Measurements from ENCODE around the gene BCL6B. TPM values are rescaled to one million over a fixed set of nuclear protein-coding genes. Genes with fewer than 3 reads are reported as not detected.

Gene BCL6B
- total RNA-seq, 2 experiments from 2014 or later: 1.2 to 2.4 TPM

DNA sequence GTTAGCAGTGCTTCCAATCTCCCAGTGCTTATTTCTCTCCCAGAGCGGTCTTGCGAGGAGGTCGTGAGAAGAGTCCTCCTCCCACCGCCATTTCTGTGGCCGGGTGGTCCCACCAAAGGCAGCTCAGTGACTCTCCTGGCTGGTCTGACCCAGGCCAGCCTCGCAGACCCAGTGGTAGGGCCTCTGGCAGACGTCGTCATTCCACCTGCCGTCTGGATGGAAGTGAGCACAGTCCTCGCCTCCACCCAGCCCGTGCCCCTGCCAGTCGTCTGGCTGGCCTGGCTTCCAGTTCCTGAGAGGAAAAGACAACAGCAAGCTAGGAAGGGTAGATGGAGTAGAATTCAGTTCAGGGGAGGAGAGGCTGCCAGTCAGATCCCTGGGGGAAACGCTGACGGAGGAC, 52.1 kb downstream of the BCL6B start:
- DNase-seq (no peak), ATAC-seq (no peak)
- H3K4me1 Mint-ChIP-seq (ENCODE audit: low read depth): no peaks in the 10 kb centered on the region
- POLR2A ChIA-PET: interaction anchor here (0.6 kb wide), 1 partner anchor 50 kb away, joined by 3 read pairs; no protein-coding TSS in a partner anchor
- no peaks in the 10 kb centered on the region for H3K27me3 Mint-ChIP-seq
- no peak overlapping the region for H3K4me3 Mint-ChIP-seq
- H3K27ac Mint-ChIP-seq: no peak overlapping the region
- CTCF ChIA-PET: interaction anchor here (1.1 to 2.1 kb wide), 3 partner anchors 23 to 62 kb away, joined by 5 to 7 read pairs (median 6); no protein-coding TSS in a partner anchor
- H3K36me3 Mint-ChIP-seq (ENCODE audit: low read depth): no peaks in the 10 kb centered on the region
- TF ChIP-seq, protein P1, sequence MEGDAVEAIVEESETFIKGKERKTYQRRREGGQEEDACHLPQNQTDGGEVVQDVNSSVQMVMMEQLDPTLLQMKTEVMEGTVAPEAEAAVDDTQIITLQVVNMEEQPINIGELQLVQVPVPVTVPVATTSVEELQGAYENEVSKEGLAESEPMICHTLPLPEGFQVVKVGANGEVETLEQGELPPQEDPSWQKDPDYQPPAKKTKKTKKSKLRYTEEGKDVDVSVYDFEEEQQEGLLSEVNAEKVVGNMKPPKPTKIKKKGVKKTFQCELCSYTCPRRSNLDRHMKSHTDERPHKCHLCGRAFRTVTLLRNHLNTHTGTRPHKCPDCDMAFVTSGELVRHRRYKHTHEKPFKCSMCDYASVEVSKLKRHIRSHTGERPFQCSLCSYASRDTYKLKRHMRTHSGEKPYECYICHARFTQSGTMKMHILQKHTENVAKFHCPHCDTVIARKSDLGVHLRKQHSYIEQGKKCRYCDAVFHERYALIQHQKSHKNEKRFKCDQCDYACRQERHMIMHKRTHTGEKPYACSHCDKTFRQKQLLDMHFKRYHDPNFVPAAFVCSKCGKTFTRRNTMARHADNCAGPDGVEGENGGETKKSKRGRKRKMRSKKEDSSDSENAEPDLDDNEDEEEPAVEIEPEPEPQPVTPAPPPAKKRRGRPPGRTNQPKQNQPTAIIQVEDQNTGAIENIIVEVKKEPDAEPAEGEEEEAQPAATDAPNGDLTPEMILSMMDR (IDR thresholded peaks at IDR 0.05): no peak
- intact Hi-C loops (cut with micrococcal nuclease): no loop called here
- H3K9me3 Mint-ChIP-seq: no peaks in the 10 kb centered on the region

- H3K9me3 Mint-ChIP-seq: no peaks in the 10 kb centered on the region
- intact Hi-C loops (cut with micrococcal nuclease): no loop called here
- DNase-seq: no peak
- ChIA-PET CTCF (no interaction called here), POLR2A (no interaction called here)
- H3K4me3 Mint-ChIP-seq: no peak overlapping the region
- H3K36me3 Mint-ChIP-seq (ENCODE audit: low read depth): no peaks in the 10 kb centered on the region
- no peaks in the 10 kb centered on the region for H3K27me3 Mint-ChIP-seq
- no peak for ATAC-seq
- TF ChIP-seq, protein P1 (IDR thresholded peaks at IDR 0.05): no peak
- peaks cover 17% of the 10 kb centered on the region for H3K4me1 Mint-ChIP-seq (ENCODE audit: low read depth)
- H3K27ac Mint-ChIP-seq: no peak overlapping the region
Observed at GRCh38 chr17:7077911-7078546, 55.2 kb downstream of the BCL6B start.

- Mint-ChIP-seq H3K27me3 (peaks cover 2% of the 10 kb centered on the region), H3K36me3 (ENCODE audit: low read depth) (no peaks in the 10 kb centered on the region), H3K4me1 (ENCODE audit: low read depth) (peaks cover 17% of the 10 kb centered on the region), H3K9me3 (no peaks in the 10 kb centered on the region), H3K4me3 (no peak overlapping the region), H3K27ac (no peak overlapping the region)
- POLR2A ChIA-PET: no interaction called here
- DNase-seq: no peak
- ATAC-seq: no peak
- intact Hi-C loops (cut with micrococcal nuclease): no loop called here
- CTCF ChIA-PET: no interaction called here
- TF ChIP-seq, protein P1 (IDR thresholded peaks at IDR 0.05): no peak
Observed at GRCh38 chr17:7078711-7079110, 55.9 kb downstream of the BCL6B start.

Other genes starting within 250 kb of the BCL6B start
- gene FBXO39, start 246.8 kb upstream of the BCL6B start, total RNA-seq: not detected
- gene TEKT1, start 191.3 kb upstream of the BCL6B start, total RNA-seq: not detected
- gene ALOX12, start 27.0 kb upstream of the BCL6B start, total RNA-seq: not detected
- 100 to 1,000 TPM in 1 of 2 experiments, 10 to 100 TPM in 1; 98.4 to 107 TPM for gene RNASEK, start 10.4 kb upstream of the BCL6B start, total RNA-seq
- gene SLC16A13, start 13.0 kb downstream of the BCL6B start, total RNA-seq: 1 to 10 TPM; 4.8 to 5.9 TPM
- gene SLC16A11, start 21.0 kb downstream of the BCL6B start, total RNA-seq: 1 to 10 TPM; 3.1 to 3.4 TPM
- not detected for gene CLEC10A, start 57.2 kb downstream of the BCL6B start, total RNA-seq
- gene ASGR2, start 91.8 kb downstream of the BCL6B start, total RNA-seq: not detected
- gene ASGR1, start 156.3 kb downstream of the BCL6B start, total RNA-seq: 1 to 10 TPM; 2.6 to 3.9 TPM
- gene DLG4, start 196.8 kb downstream of the BCL6B start, total RNA-seq: 1 to 10 TPM; 9.5 to 9.7 TPM
- gene ACADVL, start 196.9 kb downstream of the BCL6B start, total RNA-seq: 100 to 1,000 TPM; 288 to 291 TPM
- gene DVL2, start 211.5 kb downstream of the BCL6B start, total RNA-seq: 10 to 100 TPM; 50.0 to 53.6 TPM
- gene PHF23, start 216.4 kb downstream of the BCL6B start, total RNA-seq: 10 to 100 TPM; 17.8 to 24.4 TPM
- gene GABARAP, start 219.4 kb downstream of the BCL6B start, total RNA-seq: 100 to 1,000 TPM; 104 to 118 TPM
- gene CTDNEP1, start 228.7 kb downstream of the BCL6B start, total RNA-seq: 100 to 1,000 TPM; 159 to 160 TPM
- gene ELP5, start 229.2 kb downstream of the BCL6B start, total RNA-seq: 10 to 100 TPM; 80.2 to 85.4 TPM
- gene CLDN7, start 239.4 kb downstream of the BCL6B start, total RNA-seq: 1 to 10 TPM; 1.5 to 1.7 TPM